NCI-H2081 (cell line): Measurements from ENCODE around the gene SDCCAG8.

Experiments
- DNase-seq, 2 experiments: peaks; one replicate each; lab custom pipeline; 2025; lab: John Stamatoyannopoulos, UW

SDCCAG8 gene

GRCh38 chr1:243483952-243484351, 228.1 kb downstream of the SDCCAG8 start:
- no peak for DNase-seq

- DNase-seq = no peak
These were observed 231.3 kb downstream of the SDCCAG8 start for GRCh38 chr1:243487036-243487648.

DNA sequence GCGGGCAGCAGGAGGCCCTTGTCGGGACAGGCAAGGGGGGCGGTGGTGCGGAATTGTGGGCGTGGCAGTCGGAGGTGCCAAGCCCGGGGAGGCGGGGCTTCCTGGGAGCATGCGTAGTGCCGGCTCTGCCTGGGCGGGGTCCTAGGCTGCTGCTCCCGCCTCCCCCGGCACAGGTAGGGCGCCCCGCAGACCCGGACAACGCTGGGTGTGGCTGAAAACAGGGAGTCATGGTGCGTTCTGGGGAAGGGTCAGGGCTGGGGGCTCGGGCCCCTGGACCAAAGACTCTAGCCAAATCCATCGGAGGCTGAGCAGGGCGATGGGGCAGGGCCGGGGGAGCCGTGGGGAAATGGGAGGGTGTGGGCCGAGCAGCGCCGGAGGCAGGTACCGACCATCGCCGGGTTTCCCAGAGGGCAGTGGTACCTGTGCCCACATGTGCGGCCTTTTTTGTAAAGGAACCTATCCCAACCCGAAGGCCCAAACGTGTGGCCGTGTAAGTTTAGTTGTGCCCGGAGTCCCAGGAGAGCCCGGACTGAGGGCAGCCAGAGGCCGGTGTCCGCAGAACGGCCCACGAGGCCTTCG, 231.9 kb downstream of the SDCCAG8 start:
- no peak for DNase-seq

- DNase-seq = no peak
These were observed 232.8 kb downstream of the SDCCAG8 start for GRCh38 chr1:243488459-243489157.

DNA sequence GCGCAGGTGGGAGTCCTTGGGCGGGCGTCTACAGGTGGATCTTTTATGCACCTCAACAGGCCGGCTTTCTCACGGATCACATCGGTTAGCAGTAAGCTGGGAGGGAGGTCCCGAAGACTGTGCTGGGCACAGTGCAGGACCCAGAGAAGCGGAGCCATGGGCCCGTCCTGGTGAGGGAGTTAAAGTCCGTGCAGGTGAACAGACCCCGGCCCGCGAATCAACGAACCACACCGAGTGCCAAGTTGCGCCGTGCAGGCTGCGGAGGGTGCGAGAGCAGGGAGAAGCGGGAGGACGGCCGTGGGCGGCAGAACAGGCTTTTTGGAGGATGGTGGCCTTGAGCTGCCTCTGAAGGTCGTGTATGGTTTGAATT, 233.3 kb downstream of the SDCCAG8 start:
- no peak for DNase-seq

DNA sequence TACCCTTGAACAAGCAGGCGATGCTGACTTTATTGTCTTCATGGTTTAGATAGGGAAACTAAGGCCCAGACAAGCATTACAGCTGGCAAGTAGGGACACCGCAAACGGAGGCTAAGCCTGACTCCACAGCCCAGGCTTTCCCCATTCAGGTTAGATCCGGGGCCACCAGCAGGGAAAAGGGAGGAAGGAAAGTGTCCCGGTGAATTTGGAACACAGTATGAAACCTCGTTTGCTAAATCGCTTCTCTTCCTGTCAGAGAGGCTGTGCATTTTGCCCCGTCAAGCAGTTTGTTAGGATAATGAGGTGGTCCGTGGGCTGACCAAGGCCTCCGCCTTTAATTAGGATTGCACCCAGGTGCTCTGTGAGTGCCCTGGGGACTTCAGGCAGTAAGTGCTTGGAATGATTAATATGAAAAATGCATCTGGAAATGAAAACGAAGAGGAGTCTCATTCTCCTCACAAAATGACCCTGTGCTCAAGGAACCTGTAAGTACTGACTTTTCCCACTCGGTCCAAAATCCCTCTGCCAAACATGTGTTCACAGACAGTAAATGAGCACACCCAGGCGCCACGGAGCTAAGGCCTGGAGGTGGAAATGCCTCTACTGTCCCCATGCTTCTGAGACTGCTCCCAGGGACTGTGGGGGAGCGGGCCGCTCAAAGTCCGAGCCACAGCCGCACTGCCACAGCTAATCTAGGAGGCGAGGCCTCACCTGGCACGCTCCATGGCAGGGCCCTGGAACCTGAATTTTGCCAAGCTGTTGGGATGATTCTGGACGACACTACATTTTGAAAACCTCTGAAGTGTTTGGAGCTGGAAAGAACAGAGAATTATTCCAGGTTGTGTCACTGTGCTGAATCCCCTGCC, 234.1 kb downstream of the SDCCAG8 start:
- DNase-seq = peak in 1 of 2 experiments; percentile 28

DNA sequence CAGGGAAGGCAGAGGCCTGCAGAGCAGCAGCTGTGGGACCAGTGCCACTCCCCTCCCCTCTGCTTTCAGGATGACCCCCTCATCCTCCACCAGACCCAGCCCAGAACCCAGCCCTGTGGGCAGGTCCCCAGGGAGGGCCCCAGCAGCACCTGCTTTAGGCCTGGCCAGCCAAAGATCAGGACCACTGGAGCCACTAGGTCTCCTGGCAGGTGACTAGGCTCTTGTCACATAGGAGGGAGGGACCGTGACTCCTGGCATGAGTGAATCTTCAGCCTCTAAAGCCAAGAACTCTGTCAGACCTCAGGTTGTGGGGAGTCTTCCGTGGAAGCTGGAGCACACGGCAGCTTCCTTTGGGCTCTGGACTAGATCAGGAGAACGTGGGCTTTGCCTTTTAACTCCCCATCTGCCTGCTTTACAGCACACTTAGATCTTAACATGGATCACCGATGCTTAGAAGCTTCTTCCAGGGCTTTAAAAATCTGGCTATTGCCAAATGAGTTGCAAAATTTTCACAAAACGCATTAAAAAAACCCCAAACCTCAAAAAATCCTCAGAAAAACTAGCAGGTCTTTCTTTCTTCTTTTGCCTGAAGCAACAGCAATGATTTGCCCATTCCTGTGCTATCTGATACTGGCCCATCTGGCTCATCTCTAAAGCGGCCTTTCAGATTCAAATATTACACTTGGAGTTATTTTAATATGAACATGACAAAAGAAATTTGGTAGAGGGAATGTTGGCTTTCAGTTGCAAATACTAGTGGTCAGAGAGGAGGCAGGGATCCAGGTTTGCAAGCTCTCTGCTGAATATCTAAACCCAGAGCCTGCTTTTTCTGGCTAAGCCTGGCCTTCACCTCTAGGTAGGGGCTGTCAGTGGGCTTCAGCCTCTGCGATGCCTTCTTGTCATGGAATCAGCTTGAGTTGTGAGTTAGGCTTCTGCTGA, 235.2 kb downstream of the SDCCAG8 start:
- DNase-seq = no peak

- DNase-seq = no peak
These were observed 237.6 kb downstream of the SDCCAG8 start for GRCh38 chr1:243493156-243494129.

GRCh38 chr1:243494741-243495431, 239.0 kb downstream of the SDCCAG8 start:
- no peak for DNase-seq

- DNase-seq = no peak
These were observed 239.8 kb downstream of the SDCCAG8 start for GRCh38 chr1:243495442-243496186.

DNA sequence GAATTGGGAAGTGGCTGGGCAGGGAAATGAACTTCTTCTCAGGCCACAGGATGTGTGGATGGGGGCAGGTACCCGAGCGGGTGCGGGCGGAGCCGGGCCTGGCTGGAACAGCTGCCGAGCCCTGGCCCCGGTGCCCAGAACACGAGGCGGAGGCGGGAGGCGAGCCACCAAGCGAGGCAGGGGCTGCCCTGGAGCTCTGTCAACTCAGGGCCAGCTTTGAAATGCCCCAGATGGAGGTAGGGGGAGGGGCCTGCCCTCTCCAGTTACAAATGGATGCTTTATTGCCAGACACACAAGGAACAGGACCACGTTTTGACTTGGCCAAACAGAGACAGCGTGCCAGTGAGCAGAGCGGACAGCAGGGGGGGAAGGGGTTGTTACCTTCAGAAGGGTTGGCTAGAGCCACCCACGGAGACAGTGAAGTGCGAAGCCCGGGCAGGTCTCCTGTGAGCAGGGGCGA, 240.4 kb downstream of the SDCCAG8 start:
- no peak for DNase-seq

DNA sequence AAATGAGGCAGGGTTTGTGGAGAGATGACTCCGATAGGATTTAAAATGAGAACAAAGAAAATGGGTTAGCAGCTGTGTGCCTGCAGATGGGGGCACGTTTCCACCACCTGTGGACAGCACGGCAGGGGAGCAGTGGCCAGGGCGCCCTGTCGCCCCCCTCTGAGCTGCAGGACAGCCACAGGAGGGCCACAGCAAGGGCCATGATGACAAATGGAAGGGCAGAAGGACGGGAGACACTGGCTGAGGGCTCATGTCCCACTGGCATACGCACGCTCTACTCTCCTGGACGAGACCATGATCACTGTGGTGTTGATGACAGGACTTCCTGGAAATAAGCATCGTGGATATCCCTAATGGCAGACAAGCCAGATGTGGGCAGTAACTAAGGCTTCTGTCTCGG, 241.0 kb downstream of the SDCCAG8 start:
- DNase-seq = no peak

GRCh38 chr1:243497939-243498681, 242.3 kb downstream of the SDCCAG8 start:
- no peak for DNase-seq

DNA sequence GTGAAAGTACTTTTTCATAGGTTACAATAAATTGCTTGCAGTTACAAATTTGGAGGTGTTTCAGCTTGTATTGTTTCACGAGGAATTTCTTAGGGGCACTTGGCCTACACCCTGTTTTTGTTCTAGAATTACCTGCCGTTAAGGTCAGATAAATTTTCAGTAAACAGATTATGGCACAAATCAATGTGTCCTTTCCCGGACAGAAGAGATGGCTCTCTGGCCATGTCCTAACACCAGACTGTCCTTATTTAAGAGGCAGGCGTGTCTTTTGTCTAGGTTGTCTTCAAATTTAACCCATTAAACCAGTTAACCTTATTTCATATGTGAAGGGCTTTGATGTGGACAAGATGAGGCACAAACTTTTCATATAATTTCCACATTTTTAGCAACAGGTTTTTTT, 243.4 kb downstream of the SDCCAG8 start:
- DNase-seq = no peak

DNA sequence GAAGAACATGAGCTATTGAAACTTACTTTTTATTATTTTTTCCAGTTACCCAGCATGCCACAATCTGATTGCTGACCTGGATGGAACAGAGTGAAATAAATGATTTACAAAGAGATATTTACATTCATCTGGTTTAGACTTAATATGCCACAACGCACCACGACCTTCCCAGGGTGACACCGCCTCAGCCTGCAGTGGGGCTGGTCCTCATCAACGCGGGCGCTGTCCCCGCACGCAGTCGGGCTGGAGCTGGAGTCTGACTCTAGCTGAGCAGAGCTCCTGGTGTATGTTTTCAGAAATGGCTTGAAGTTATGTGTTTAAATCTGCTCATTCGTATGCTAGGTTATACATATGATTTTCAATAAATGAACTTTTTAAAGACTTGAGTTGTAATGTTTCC, 243.9 kb downstream of the SDCCAG8 start:
- DNase-seq = no peak

DNA sequence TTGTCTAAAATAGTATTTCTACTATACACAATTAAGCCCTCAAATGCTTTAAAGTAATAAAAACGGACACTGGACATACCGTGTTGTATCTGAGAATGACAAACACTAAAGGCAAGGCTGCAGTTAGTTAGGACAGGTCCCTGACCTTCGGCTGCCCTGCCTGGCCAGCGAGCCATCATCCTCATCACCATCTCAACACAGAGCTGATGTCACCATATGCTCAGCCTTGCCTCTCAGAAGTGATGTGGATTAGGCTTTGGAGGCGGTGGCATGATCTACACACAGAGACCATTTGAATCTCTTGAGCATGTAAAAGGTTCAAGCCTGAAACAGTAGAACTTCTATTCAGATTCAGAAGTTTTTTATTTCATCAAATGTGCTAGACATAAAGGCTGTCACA, 244.7 kb downstream of the SDCCAG8 start:
- no peak for DNase-seq

DNA sequence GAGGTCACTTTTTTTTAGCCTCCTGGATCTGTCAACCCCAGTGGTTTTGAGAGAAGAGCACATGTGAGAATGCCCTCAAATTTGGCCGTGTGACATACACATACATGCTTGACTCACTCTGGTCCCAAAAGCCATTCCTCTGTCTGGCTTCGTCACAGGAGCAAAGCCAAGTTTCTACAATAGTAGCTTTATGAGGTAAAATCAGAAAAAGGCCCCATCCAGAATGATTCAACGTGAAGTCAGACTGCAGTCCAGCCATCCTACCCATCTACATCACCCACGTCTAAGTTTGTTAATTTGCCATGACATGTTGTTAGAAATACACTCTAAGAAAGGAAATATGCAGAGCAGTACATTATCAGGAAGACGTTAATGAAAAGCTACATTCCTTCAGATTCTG, 245.2 kb downstream of the SDCCAG8 start:
- no peak for DNase-seq

- no peak for DNase-seq
These were observed 247.3 kb downstream of the SDCCAG8 start for GRCh38 chr1:243503155-243503554.
